Chondrocyte (in vitro differentiated cells): ENCODE measurements around the gene B4GALT5. TPM values are rescaled to one million over a fixed set of nuclear protein-coding genes. Genes with fewer than 3 reads are reported as not detected.

Source experiments
- DNase-seq: peaks from one replicate; pipeline ENCODE4 v3.0.0; 2021; ENCODE audit warnings: mixed read lengths, low spot score
- H3K27ac Mint-ChIP-seq: one replicate; pipeline ENCODE4 v1.8.0; 2021; ENCODE audit warnings: mild to moderate bottlenecking, moderate library complexity, mixed read lengths; ENCODE audit not compliant: unreplicated experiment
- H3K27me3 Mint-ChIP-seq: 2 replicates; pipeline ENCODE4 v1.8.0; 2021; ENCODE audit warnings: low read depth, mixed read lengths
- H3K36me3 Mint-ChIP-seq: 2 replicates; pipeline ENCODE4 v1.8.0; 2021; ENCODE audit warnings: low read depth, mixed read lengths
- H3K4me1 Mint-ChIP-seq: 2 replicates; pipeline ENCODE4 v1.8.0; 2021; ENCODE audit warnings: low read depth, mild to moderate bottlenecking, mixed read lengths
- H3K4me3 Mint-ChIP-seq: one replicate; pipeline ENCODE4 v1.8.0; 2021; ENCODE audit warnings: mild to moderate bottlenecking, moderate library complexity, mixed read lengths; ENCODE audit not compliant: unreplicated experiment
- H3K9me3 Mint-ChIP-seq: 2 replicates; pipeline ENCODE4 v1.8.0; 2021; ENCODE audit warnings: low read depth, mixed read lengths
- CTCF ChIP-seq: fragments of 200-600 bp; sonication (generic); IDR thresholded peaks from 2 replicates; pipeline ENCODE4 v1.5.0; 2021; ENCODE audit warnings: antibody characterized with exemption, mild to moderate bottlenecking, moderate library complexity
- total RNA-seq: library from RNA; stranded (reverse); gene quantifications from 3 replicates; pipeline ENCODE4 v1.2.1, GENCODE V29; 2021

The B4GALT5 gene
- total RNA-seq, 1 donor from 2014 or later = 56.1 TPM

GRCh38 chr20:49585585-49586245, 128.0 kb downstream of the B4GALT5 start:
- no peaks in the 10 kb centered on the region for H3K36me3 Mint-ChIP-seq
- H3K27me3 Mint-ChIP-seq = no peaks in the 10 kb centered on the region
- peaks cover 86% of the 10 kb centered on the region for H3K4me1 Mint-ChIP-seq
- no peak overlapping the region for H3K4me3 Mint-ChIP-seq
- H3K9me3 Mint-ChIP-seq = peaks cover 6% of the 10 kb centered on the region
- peak overlapping the region; percentile 92 for H3K27ac Mint-ChIP-seq
- TF ChIP-seq CTCF = no peak
- DNase-seq = no peak

DNA sequence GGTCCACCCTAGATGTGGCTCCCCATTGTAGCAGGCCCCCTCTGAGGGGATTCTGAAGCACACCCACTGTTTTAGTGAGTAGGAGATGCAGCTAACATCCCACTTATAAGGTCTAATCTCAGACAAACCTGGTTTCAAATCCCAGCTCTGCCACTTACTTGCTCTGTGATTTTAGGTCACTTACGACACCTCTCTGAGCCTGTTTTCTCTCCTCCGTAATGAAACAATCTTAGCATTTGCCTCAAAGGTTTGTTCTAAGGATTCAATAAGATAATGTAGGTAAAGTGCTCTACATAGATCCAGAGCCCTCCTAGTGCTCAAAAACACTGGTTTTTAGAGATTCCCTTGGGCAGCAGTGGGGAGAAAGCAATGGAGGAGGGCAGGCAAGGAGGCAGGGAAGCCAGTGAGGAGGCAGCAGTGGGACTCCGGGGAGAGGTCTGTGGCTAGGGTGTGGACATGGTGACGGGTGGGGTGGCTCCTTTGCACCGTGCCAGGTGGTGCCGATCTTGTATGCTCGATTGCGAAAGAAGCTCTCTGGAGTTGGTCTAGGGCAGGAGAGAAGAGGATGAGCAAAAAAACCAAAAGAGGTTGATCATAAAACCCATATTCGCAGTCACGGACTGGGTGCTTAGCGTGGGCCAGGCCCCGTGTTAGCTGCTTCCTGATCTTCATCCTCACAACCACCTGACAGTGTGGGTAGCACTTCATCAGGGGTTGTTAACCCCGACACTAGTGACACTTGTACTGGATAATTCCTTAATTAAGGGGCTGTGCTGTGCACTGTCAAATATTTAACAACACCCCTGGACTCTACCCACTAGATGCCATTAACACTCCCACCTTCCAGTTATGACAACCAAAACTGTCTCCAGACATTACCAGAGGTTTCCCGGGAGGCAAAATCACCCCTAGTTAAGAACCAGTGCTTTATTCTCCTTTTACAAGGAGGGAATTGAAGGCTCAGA, 129.0 kb downstream of the B4GALT5 start:
- Mint-ChIP-seq H3K36me3 (no peaks in the 10 kb centered on the region), H3K9me3 (peaks cover 6% of the 10 kb centered on the region), H3K27me3 (no peaks in the 10 kb centered on the region), H3K4me3 (no peak overlapping the region), H3K27ac (peak overlapping the region; percentile 92), H3K4me1 (peaks cover 86% of the 10 kb centered on the region)
- no peak for TF ChIP-seq CTCF
- no peak for DNase-seq

- no peaks in the 10 kb centered on the region for H3K27me3 Mint-ChIP-seq
- H3K9me3 Mint-ChIP-seq = peaks cover 6% of the 10 kb centered on the region
- H3K36me3 Mint-ChIP-seq = no peaks in the 10 kb centered on the region
- H3K27ac Mint-ChIP-seq = peak overlapping the region; percentile 70
- TF ChIP-seq CTCF = no peak
- no peak for DNase-seq
- H3K4me1 Mint-ChIP-seq = peaks cover 93% of the 10 kb centered on the region
- no peak overlapping the region for H3K4me3 Mint-ChIP-seq
Measured at GRCh38 chr20:49583669-49584417, 129.8 kb downstream of the B4GALT5 start.

- no peak for TF ChIP-seq CTCF
- Mint-ChIP-seq H3K9me3 (peaks cover 6% of the 10 kb centered on the region), H3K27ac (peak overlapping the region; percentile 70), H3K27me3 (no peaks in the 10 kb centered on the region), H3K4me3 (no peak overlapping the region), H3K36me3 (no peaks in the 10 kb centered on the region), H3K4me1 (peaks cover 90% of the 10 kb centered on the region)
- no peak for DNase-seq
Measured at GRCh38 chr20:49583343-49583668, 130.4 kb downstream of the B4GALT5 start.

Other genes with a start within 250 kb of the B4GALT5 start
- 1.2 to 17.8 TPM (median 1.3 TPM) in 3 replicates for gene KCNB1, start 231.2 kb downstream of the B4GALT5 start, total RNA-seq
- gene PTGIS, start 145.7 kb downstream of the B4GALT5 start, total RNA-seq = 88.7 to 165 TPM (median 91.5 TPM) in 3 replicates
- 5.2 to 7.6 TPM (median 6.2 TPM) in 3 replicates for gene SLC9A8, start 99.0 kb upstream of the B4GALT5 start, total RNA-seq
- gene SPATA2, start 201.7 kb upstream of the B4GALT5 start, total RNA-seq = 5.6 to 6.5 TPM (median 5.9 TPM) in 3 replicates
- 45.4 to 49.5 TPM (median 46.2 TPM) in 3 replicates for gene RNF114, start 222.5 kb upstream of the B4GALT5 start, total RNA-seq